NCI-H2171 treated with DMSO at 0.1 percent for 48 hours (cell line): ENCODE measurements around the gene OR1I1.

ENCODE experiments used
- DNase-seq: peaks from one replicate; lab custom pipeline; 2025; lab: John Stamatoyannopoulos, UW

OR1I1 gene

GRCh38 chr19:15098460-15098859 lies 16.4 kb downstream of the OR1I1 start:
- no peak for DNase-seq

DNA sequence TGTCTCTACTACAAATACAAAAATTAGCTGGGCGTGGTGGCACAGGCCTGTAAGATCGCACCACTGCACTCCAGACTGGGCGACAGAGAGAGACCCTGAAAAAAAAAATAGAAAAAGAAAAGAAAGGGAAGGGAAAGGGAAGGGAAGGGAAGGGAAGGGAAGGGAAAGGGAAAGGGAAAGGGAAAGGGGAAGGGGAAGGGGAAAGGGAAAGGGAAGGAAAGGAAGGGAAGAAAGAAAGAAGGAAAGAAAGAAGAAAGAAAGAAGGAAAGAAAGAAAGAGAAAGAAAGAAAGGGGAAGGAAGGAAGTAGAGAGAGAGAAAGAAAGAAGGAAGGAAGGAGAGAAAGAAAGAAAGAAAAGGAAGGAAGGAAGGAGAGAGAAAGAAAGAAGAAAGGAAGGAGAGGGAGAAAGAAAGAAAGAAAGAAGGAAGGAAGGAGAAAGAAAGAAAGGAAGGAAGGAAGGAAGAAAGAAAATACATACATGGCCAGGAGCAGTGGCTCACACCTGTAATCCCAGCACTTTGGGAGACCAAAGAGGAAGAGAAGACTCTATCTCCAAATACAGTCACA lies 17.1 kb downstream of the OR1I1 start:
- DNase-seq, result no peak

DNA sequence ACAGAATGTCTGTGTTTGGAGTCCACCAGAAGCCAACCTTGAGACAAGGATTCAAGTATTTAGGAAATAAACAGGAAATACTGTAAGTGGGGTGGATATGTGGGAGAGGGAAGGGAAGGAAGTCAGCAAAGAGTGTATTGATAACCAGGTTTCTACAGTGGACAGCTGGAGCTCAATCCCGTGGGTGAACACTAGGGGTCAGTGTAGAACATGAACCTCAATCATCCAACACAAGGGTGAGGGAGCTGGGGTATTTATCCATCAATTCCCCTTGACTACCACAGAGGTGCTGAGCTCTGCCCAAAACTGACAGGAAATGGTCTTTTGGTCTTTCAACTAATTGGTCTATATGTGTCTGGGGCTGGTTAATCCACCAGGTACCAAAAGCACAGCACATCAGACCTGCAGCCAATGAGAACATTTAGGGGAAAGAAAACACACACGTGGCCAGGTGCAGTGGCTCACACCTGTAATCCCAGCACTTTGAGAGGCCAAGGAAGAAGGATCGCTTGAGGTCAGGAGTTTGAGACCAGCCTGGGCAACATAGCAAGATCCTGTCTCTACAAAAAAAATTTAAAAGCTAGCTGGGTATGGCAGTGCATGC lies 19.6 kb downstream of the OR1I1 start:
- DNase-seq, result peak; percentile 17

- no peak for DNase-seq
These were observed 22.0 kb downstream of the OR1I1 start for GRCh38 chr19:15104003-15104402.

DNA sequence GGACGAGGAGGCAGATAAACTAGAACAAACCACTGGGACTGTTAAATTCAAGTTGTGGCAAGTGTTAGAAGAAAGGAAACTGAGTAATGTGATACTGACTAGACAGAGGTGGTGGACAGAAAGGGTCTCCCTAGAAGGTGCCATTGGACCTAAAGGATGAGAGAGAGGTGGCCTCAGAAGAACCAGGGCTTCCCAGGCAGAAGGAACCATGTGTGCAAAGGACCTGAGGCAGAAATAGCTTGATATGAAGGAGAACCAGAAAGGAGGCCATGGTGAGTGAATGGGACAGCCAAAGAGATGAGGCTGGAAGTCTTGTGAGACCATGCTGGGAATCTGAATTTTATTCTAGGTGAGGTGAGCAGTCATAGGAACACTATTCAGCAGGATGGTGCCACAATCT lies 22.4 kb downstream of the OR1I1 start:
- DNase-seq, result no peak

DNA sequence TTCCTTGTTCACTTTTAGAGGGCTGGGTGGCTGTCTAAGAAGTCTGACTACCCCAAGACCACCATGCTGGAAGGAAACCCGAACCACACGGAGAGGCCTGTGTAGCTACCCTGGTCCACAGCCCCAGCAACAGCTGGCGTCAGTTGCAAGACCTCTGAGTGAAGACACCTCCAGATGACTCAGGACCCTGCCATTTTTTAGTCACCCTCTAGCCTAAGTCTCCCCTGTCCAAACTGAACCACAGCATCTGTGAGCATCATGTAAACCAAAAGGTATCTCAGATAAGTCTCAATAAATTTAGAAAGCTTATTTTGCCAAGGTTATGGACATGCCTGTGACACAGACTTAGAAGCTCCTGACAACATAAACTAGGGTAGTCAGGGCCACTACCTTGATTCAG lies 23.0 kb downstream of the OR1I1 start:
- DNase-seq, result no peak

DNA sequence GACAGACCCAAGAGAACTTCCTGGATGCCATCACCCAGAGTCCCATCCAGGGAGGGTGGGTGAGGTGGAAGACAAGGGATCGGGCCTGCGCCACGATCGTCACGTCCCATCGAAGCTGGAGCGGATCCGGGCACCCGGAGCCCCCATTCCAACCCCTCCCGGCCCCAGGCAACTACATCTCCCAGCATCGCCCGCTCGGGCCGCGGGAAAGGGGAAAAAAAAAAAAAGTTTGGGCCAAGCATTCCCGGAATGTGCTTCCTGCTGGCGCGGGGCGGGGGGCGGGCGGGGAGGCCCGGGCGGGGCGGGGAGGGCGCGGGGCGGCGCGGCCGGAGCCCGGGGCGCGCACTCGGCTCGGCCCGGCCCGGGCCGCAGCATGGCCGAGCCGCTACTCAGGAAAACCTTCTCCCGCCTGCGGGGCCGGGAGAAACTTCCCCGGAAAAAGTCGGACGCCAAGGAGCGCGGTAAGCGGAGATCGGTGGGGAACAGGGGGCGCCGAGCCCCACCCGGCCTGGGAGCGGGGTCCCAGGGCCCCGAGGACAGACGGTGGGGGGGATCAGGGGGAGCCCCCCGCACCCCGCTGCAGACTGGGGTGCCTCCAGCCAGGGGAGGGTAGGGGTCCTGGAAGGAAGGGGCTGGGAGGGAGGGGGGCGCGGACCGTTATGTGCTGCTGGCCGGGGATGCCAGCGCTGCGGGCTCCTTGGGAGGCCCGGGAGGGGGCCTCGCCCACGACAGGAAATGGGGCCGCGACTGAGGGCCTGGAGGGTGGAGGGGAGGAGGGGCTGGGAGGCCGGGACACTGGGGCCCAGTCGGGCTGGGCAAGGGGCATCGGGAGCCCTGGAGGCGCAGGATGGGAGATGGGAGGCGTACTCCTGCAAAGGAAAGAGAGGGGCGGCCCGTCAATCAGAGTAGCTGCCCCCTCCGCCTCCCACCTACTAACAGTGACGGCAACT lies 25.3 kb downstream of the OR1I1 start, which contains the start of gene SYDE1:
TSS of gene SYDE1 (plus strand) at position 341 of the 950 bp plus-strand sequence. CDS start at position 374, 33 bp downstream.
- no peak for DNase-seq

DNA sequence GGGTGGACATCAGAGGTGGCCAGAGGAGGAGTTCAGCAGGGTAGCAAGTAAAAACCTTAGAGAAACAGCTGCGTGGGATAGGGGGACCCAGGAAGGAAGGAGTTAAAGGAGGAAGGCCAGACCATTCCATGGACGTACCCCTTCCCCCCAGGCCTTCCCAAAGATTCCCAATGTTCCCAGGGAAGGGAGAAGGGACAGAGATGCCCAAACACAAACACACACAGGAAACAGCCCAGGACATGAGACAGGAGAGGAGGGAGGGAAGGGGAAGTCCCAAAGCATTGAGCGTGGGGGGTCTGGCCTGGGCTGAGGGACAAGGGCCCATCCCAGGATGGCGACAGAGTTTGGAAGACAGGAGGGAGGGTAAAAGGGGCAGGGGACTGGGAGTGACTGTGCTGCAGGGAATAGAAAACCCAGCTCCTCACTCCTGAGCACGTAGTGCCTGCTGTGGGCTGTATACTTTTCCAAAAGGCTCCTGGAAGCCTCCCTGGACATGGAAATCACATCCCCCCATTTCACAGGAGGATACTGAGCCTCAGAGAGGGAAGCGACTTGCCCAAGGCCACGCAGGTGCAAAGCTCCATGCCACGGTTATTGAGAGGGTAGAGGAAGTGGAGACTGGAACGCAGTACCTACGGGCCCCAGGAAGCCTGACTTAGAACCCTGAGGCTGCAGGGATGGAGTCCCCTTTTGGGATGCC lies 26.3 kb downstream of the OR1I1 start:
- DNase-seq, result no peak

DNA sequence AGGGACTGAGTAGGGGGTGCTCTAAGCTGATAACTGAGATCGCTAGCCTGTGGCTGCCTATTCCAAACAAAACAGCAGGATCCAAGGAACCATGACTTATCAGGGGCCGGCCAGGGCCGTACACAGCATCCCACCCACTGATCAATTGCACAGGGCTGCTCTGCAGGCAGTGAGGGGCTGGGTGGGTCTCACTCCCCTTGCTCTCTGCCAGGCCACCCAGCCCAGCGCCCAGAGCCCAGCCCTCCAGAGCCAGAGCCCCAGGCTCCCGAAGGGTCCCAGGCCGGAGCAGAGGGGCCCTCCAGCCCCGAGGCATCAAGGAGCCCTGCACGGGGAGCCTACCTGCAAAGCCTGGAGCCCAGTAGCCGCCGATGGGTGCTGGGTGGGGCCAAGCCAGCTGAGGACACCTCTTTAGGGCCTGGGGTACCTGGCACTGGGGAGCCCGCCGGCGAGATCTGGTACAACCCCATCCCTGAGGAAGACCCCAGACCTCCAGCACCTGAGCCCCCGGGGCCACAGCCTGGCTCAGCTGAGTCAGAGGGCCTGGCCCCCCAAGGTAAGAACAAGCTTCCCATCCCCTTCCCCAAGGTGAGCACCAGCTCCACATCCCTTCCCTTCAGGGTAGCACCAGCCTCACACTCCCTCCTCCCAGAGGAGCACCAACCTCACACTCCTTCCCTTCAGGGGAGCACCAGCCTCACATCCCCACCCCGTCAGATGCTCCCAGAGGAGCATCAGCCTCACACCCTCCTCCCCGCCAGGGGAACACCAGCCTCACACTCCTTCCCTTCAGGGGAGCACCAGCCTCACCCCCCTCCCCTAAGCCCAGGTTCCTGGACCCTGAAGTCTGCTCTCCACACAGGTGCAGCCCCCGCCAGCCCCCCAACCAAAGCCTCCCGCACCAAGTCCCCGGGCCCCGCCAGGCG lies 27.1 kb downstream of the OR1I1 start:
- no peak for DNase-seq

GRCh38 chr19:15109768-15110417 lies 27.9 kb downstream of the OR1I1 start:
- no peak for DNase-seq

DNA sequence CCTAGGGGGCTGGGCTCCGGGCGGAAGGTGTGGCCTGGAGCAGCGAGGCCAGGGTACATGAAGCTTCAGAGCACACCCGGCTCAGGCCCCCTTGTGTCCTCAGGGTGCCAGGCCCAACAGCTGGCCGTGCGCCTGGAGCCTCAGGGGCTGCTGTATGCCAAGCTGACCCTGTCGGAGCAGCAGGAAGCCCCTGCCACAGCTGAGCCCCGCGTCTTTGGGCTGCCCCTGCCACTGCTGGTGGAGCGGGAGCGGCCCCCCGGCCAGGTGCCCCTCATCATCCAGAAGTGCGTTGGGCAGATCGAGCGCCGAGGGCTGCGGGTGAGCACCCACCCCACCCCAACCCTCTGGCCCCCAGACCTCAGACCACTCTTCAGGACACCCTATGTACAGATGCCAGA lies 28.4 kb downstream of the OR1I1 start:
- DNase-seq, result no peak

GRCh38 chr19:15111758-15112157 lies 29.7 kb downstream of the OR1I1 start:
- DNase-seq, result no peak

DNA sequence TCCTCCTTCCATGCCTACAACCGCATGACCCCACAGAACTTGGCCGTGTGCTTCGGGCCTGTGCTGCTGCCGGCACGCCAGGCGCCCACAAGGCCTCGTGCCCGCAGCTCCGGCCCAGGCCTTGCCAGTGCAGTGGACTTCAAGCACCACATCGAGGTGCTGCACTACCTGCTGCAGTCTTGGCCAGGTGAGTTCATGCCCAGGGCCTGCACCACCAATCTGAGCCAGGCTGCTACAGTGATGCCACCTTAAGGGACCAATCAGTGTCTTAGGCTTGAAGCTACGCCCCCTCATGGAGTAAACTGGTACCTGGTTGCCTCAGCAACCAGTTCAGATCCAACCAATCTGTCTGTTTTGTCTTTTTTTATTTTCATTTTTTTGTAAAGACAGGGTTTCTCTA lies 30.4 kb downstream of the OR1I1 start:
- DNase-seq, result no peak

- DNase-seq, result no peak
These were observed 31.5 kb downstream of the OR1I1 start for GRCh38 chr19:15113245-15114152.

DNA sequence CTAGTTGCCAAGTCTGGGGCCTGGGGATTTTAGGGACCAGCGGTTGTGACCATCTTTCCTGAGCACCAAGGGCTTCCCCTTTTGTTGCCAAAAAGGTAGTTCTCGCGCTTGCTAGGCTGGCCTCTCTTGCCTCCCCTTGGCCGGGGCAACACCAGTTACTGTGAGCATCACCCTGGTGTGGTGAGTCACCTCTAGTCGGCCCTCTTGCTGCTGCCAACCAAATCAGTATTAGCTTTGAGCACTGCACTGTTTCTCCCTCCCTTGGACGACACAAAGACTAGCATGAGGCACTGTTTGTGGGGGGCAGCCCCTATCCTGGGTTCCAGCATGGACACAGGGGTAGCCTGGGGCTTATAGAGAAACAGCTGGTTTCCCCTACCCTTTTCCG lies 32.1 kb downstream of the OR1I1 start:
- DNase-seq, result no peak

- DNase-seq, result no peak
These were observed 33.1 kb downstream of the OR1I1 start for GRCh38 chr19:15115080-15115479.

DNA sequence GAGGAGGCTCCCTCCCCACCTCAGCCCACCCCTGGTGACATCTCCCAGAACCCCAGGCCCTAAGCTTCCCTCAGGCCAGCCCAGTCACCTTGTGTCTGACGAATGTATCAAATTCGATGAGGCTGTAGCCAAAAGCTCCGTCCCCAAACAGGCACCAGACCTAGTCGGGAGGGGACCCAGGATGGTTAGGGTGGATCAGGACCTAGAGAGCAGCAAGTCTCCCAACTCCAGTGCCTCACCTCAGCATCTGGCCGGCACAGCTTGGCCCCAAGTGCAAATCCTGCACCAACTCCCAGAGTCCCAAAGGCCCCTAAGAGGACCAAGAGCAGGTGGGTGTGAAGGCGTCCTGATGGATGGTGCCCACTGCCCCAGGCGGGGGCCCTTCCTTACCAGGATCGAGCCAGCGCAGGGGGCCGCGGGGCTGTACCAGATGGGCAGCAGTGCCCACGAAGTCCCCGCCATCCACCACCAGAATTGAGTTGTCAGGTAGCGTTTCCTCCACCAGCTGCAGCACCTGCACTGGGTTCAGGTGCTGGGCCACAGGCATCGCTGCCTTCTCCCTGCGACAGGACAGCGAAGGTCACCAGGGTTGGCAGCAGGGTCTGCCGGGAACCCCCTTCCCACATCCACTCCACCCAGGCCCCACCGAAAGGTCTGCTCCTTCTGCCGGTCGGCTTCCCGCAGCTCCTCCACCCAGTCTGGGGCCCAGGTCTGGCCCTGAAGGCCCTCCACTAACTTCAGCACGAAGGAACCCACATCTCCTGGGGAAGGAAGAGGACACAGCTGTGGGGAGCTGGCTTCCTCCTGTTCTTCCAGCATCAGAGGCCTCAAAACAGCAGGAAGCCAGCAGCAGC lies 34.0 kb downstream of the OR1I1 start:
- DNase-seq, result no peak

DNA sequence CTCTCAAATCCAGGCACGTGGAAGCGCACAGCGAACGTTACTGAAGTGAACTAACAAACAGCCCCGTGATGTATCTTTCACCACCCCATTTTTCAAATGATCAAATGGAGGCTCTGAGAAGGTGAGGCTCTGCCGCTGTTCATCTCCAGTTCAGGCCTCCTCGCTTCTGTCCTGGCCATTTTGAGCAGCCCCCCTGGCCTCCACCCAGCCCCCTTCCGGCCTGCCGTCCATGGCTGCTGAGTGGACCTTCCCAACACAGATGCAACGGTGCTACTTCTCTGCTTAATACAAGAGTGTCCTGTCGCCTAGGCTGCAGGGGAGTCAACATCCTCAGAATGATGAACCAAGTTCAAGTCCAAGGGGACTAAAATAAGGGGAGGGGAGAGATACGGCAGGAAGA lies 34.8 kb downstream of the OR1I1 start:
- no peak for DNase-seq

DNA sequence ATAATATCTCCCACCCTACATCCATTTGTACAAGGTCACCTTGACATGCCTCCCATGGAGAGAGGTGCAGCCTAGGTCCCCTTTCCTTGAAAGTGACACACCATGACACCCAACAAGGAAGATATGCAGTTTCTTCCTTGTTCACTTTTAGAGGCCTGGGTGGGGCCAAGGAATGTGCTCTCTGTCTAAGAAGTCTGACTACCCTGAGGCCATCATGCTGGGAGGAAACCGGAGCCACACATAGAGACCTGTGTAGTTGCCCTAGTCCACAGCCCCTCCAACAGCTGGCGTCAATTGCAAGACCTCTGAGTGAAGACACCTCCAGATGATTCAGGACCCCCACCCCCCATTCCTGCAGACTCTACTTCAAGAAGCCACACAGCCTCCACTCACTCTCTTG lies 36.2 kb downstream of the OR1I1 start:
- no peak for DNase-seq
